GM12878 (cell line): ENCODE data around the gene MYO6. TPM values are rescaled to one million over a fixed set of nuclear protein-coding genes. Genes with fewer than 3 reads are reported as not detected.

ENCODE experiments used
- BACH1 ChIP-seq: fragments of 450-650 bp; IDR thresholded peaks from 2 replicates; pipeline ENCODE4 v1.6.1; 2017; ENCODE audit warnings: mild to moderate bottlenecking, borderline replicate concordance
- BCLAF1 ChIP-seq: fragments of 450-650 bp; IDR thresholded peaks from 2 replicates; pipeline ENCODE4 v1.6.1; 2017; ENCODE audit warnings: antibody characterized with exemption, mild to moderate bottlenecking, moderate library complexity
- BRCA1 ChIP-seq: IDR thresholded peaks from 2 replicates; pipeline ENCODE4 v1.6.1; 2011; ENCODE audit warnings: low read depth, low read length, improper control_type of control experiment
- CBX3 ChIP-seq: fragments of 200-600 bp; sonication (generic); IDR thresholded peaks from 2 replicates; pipeline ENCODE4 v1.6.1; 2016; ENCODE audit warnings: low read depth, borderline replicate concordance
- EED ChIP-seq: sonication (generic); IDR thresholded peaks from 2 replicates; pipeline ENCODE4 v1.6.1; 2016; ENCODE audit warnings: antibody characterized with exemption, low read depth
- EGR1 ChIP-seq, 2 experiments: IDR thresholded peaks; 1 replicate in 1 of 2; 2 replicates in 1 of 2; pipeline ENCODE4 v1.6.1; 2011 to 2012; ENCODE audit warnings: low read depth in 2 of 2, low read length in 2 of 2, borderline replicate concordance in 1 of 2, mild to moderate bottlenecking in 1 of 2, moderate library complexity in 1 of 2
- IRF3 ChIP-seq: fragments of 450-650 bp; IDR thresholded peaks from 2 replicates; pipeline ENCODE4 v1.6.1; 2014; ENCODE audit warnings: mild to moderate bottlenecking
- MYB ChIP-seq: fragments of 150-350 bp; IDR thresholded peaks from 2 replicates; pipeline ENCODE4 v1.6.1; 2014; ENCODE audit warnings: mild to moderate bottlenecking, low read depth, low read length, borderline replicate concordance
- NFIC ChIP-seq: IDR thresholded peaks from 2 replicates; pipeline ENCODE4 v1.6.1; 2012; ENCODE audit warnings: low read depth, mild to moderate bottlenecking, inconsistent platforms, low read length, moderate library complexity
- NR2C1 ChIP-seq: fragments of 450-650 bp; IDR thresholded peaks from 2 replicates; pipeline ENCODE4 v1.6.1; 2017; ENCODE audit warnings: antibody characterized with exemption, mild to moderate bottlenecking, moderate library complexity
- POU2F2 ChIP-seq: IDR thresholded peaks from 3 replicates; pipeline ENCODE4 v1.6.1; 2011; ENCODE audit warnings: low read depth, mild to moderate bottlenecking, low read length, borderline replicate concordance
- RBBP5 ChIP-seq: fragments of 200-600 bp; sonication (generic); conservative IDR thresholded peaks from 2 replicates; pipeline ENCODE4 v1.6.1; 2016
- RFX5 ChIP-seq: IDR thresholded peaks from 2 replicates; pipeline ENCODE4 v1.6.1; 2011; ENCODE audit warnings: low read depth, low read length, improper control_type of control experiment
- SIN3A ChIP-seq: IDR thresholded peaks from 2 replicates; pipeline ENCODE4 v1.6.1; 2012; ENCODE audit warnings: low read depth, low read length, improper control_type of control experiment
- SPI1 ChIP-seq: IDR thresholded peaks from 2 replicates; pipeline ENCODE4 v1.6.1; 2011; ENCODE audit warnings: low read depth, mild to moderate bottlenecking, low read length, moderate library complexity, borderline replicate concordance; ENCODE audit not compliant: insufficient read depth
- ZNF384 ChIP-seq: IDR thresholded peaks from 2 replicates; pipeline ENCODE4 v1.6.1; 2012; ENCODE audit warnings: low read depth, mild to moderate bottlenecking, low read length, improper control_type of control experiment, borderline replicate concordance
- ZSCAN29 ChIP-seq: fragments of 450-650 bp; IDR thresholded peaks from 2 replicates; pipeline ENCODE4 v1.6.1; 2017; ENCODE audit warnings: mild to moderate bottlenecking, moderate library complexity
- polyA plus RNA-seq, 11 experiments: library from polyadenylated mRNA; depleted of rRNA in 4 of 11; unstranded in 6 of 11; stranded (reverse) in 5 of 11; fragments of >200 nt; fragmentation: Nextera tagmentation in 4 of 11; fragmentation: Illumina TruSeq in 1 of 11; extraction: Ambion mirVana in 4 of 11; extraction: Trizol in 1 of 11; gene quantifications; 1 replicate in 1 of 11; 2 replicates in 10 of 11; pipeline versions ENCODE4 v1.2.1 to v1.2.3, GENCODE V29; 2011 to 2016; ENCODE audit warnings: inconsistent platforms in 2 of 11, missing spikeins in 2 of 11, low read depth in 1 of 11
- total RNA-seq, 4 experiments: library from RNA; depleted of rRNA in 3 of 4; stranded (reverse); fragments of >200 nt in 3 of 4; fragmentation: Illumina TruSeq in 1 of 4; extraction: Trizol in 1 of 4; gene quantifications; 2 replicates each; pipeline versions ENCODE4 v1.2.1 to v1.2.3, GENCODE V29; 2013 to 2021
- TF ChIP-seq, protein P1 (sequence below): fragments of 450-650 bp; IDR thresholded peaks from 2 replicates; pipeline ENCODE4 v1.6.1; 2017; ENCODE audit warnings: mild to moderate bottlenecking, moderate library complexity
- TF ChIP-seq, protein P2 (sequence below): fragments of 450-650 bp; IDR thresholded peaks from 2 replicates; pipeline ENCODE4 v1.6.1; 2016; ENCODE audit warnings: mild to moderate bottlenecking

Gene MYO6
- total and polyA plus RNA-seq, 10 of the 15 experiments (the other 5 are each of a cell fraction or from before 2014, with no cell fraction given): 7.9 to 30.4 (median 16.8) TPM

DNA sequence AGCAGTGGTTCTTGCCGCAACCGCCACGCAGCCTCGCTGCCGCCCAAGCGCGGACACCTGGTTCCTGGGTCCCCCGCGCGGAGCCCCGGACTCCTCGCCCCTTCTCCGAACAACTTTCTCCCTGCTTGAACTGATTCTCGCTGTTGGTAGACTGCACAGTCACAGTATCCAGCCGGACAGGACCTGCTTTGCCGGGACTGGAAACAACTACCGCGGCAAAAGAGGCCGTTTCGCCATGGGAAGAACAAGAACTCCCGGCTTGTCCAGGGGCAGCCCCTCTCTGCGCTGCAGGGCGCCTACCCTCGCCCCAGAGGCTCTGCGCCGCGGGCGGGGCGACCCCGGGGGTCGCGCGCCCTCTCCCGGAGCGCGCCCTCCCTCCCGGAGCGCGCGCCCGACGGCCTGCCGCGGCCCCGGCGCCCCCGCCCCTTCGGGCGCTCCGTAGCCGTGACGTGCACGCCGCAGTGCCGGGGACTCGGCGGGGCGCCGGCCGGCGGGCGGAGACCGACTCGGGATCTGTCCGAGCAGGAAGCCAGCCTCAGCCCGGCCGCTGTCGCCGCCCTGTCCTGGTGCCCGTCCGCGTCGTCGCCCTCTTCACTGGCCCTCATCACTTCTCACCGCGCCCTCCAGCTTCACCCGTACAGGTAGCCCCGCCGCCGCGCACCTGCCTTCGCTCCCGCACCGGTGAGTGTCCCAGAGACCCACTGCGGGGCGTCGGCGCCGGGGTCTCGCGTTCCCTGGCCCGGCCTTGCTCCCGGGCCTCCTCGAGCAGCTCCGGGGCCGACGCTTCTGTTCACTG lies at the start of gene MYO6 (continued):
- 0 out of 2 replicates have a peak, but pooled peaks have one; percentile 36 for TF ChIP-seq BCLAF1
- no peak for TF ChIP-seq SIN3A
- TF ChIP-seq BACH1: peak; percentile 83; the same call in 1 of the 2 replicates
- no peak for TF ChIP-seq NR2C1
- TF ChIP-seq CBX3: no peak
- TF ChIP-seq EED: peak; percentile 7; the same call in 1 of the 2 replicates
- no peak for TF ChIP-seq IRF3
- TF ChIP-seq MYB: no peak
- TF ChIP-seq RBBP5: no peak
- no peak for TF ChIP-seq BRCA1
- TF ChIP-seq RFX5: no peak
- TF ChIP-seq, protein P1, sequence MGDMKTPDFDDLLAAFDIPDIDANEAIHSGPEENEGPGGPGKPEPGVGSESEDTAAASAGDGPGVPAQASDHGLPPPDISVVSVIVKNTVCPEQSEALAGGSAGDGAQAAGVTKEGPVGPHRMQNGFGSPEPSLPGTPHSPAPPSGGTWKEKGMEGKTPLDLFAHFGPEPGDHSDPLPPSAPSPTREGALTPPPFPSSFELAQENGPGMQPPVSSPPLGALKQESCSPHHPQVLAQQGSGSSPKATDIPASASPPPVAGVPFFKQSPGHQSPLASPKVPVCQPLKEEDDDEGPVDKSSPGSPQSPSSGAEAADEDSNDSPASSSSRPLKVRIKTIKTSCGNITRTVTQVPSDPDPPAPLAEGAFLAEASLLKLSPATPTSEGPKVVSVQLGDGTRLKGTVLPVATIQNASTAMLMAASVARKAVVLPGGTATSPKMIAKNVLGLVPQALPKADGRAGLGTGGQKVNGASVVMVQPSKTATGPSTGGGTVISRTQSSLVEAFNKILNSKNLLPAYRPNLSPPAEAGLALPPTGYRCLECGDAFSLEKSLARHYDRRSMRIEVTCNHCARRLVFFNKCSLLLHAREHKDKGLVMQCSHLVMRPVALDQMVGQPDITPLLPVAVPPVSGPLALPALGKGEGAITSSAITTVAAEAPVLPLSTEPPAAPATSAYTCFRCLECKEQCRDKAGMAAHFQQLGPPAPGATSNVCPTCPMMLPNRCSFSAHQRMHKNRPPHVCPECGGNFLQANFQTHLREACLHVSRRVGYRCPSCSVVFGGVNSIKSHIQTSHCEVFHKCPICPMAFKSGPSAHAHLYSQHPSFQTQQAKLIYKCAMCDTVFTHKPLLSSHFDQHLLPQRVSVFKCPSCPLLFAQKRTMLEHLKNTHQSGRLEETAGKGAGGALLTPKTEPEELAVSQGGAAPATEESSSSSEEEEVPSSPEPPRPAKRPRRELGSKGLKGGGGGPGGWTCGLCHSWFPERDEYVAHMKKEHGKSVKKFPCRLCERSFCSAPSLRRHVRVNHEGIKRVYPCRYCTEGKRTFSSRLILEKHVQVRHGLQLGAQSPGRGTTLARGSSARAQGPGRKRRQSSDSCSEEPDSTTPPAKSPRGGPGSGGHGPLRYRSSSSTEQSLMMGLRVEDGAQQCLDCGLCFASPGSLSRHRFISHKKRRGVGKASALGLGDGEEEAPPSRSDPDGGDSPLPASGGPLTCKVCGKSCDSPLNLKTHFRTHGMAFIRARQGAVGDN: peak; percentile 55; the same call in 1 of the 2 replicates
- no peak for TF ChIP-seq SPI1
- TF ChIP-seq POU2F2: no peak
- TF ChIP-seq EGR1 (IDR thresholded peaks at IDR 0.05; ENCODE audit: borderline replicate concordance in 1 of 2, low read depth in 2 of 2, low read length in 2 of 2): no peak
- no peak for TF ChIP-seq ZNF384
- TF ChIP-seq NFIC: no peak
- TF ChIP-seq, protein P2, sequence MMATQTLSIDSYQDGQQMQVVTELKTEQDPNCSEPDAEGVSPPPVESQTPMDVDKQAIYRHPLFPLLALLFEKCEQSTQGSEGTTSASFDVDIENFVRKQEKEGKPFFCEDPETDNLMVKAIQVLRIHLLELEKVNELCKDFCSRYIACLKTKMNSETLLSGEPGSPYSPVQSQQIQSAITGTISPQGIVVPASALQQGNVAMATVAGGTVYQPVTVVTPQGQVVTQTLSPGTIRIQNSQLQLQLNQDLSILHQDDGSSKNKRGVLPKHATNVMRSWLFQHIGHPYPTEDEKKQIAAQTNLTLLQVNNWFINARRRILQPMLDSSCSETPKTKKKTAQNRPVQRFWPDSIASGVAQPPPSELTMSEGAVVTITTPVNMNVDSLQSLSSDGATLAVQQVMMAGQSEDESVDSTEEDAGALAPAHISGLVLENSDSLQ: no peak
- no peak for TF ChIP-seq ZSCAN29
